Thyroid gland (tissue), 4 donors: Measurements from ENCODE around the gene ANKS1A.
"Not testable (repeated sequence)": the region's sequence is repeated elsewhere in the genome, so short reads cannot be mapped to it uniquely, and the experiment has no call there.

ENCODE experiments used
- POLR2A ChIP-seq, 2 donors: fragments of 450-650 bp; IDR thresholded peaks; one replicate each; pipeline ENCODE4 v1.6.1; 2017; ENCODE audit warnings: antibody characterized with exemption in 2 of 2, mild to moderate bottlenecking in 2 of 2, moderate library complexity in 1 of 2
- TF ChIP-seq, protein P1 (sequence below), 6 experiments: fragments of 200-600 bp in 3 of 6; fragments of 450-650 bp in 3 of 6; sonication (generic) in 3 of 6; IDR thresholded peaks; one replicate each; pipeline ENCODE4 v1.5.1; 2016 to 2019; ENCODE audit warnings: antibody characterized with exemption in 6 of 6, mild to moderate bottlenecking in 2 of 6, inconsistent platforms in 1 of 6, moderate library complexity in 1 of 6

GRCh38 chr6:34932202-34932601 lies 43.1 kb downstream of the ANKS1A start:
- TF ChIP-seq, protein P1, sequence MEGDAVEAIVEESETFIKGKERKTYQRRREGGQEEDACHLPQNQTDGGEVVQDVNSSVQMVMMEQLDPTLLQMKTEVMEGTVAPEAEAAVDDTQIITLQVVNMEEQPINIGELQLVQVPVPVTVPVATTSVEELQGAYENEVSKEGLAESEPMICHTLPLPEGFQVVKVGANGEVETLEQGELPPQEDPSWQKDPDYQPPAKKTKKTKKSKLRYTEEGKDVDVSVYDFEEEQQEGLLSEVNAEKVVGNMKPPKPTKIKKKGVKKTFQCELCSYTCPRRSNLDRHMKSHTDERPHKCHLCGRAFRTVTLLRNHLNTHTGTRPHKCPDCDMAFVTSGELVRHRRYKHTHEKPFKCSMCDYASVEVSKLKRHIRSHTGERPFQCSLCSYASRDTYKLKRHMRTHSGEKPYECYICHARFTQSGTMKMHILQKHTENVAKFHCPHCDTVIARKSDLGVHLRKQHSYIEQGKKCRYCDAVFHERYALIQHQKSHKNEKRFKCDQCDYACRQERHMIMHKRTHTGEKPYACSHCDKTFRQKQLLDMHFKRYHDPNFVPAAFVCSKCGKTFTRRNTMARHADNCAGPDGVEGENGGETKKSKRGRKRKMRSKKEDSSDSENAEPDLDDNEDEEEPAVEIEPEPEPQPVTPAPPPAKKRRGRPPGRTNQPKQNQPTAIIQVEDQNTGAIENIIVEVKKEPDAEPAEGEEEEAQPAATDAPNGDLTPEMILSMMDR (IDR thresholded peaks at IDR 0.05): not testable (repeated sequence)
- TF ChIP-seq POLR2A (IDR thresholded peaks at IDR 0.05): not testable (repeated sequence)
